ENCODE results near the gene PNMA8C.

- TF ChIP-seq CTCF (IDR thresholded peaks at IDR 0.05; ENCODE audit: insufficient read depth, low read depth, low read length) (no peak), EZH2 (IDR thresholded peaks at IDR 0.05; ENCODE audit: insufficient read depth, low read length) (no peak)
Observed at GRCh38 chr19:46461537-46461936, 32.8 kb upstream of the PNMA8C start.

All from astrocyte (in vitro differentiated cells and primary cell).